Muscle layer of colon (tissue), 2 donors: Measurements from ENCODE around the gene NFRKB.
"Not testable (repeated sequence)": the region's sequence is repeated elsewhere in the genome, so short reads cannot be mapped to it uniquely, and the experiment has no call there.

Experiments used
- H3K27ac ChIP-seq: one replicate; pipeline ENCODE4 v1.7.0; 2013; ENCODE audit warnings: low read depth, mild to moderate bottlenecking, low read length, moderate library complexity
- H3K27me3 ChIP-seq, 2 donors: one replicate each; pipeline ENCODE4 v1.7.0; 2013; ENCODE audit warnings: low read length in 2 of 2, mild to moderate bottlenecking in 2 of 2; ENCODE audit not compliant: insufficient read depth in 2 of 2, control insufficient read depth in 1 of 2
- H3K36me3 ChIP-seq: one replicate; pipeline ENCODE4 v1.7.0; 2013; ENCODE audit warnings: mild to moderate bottlenecking, low read length; ENCODE audit not compliant: insufficient read depth
- H3K4me1 ChIP-seq: one replicate; pipeline ENCODE4 v1.7.0; 2013; ENCODE audit warnings: mild to moderate bottlenecking, low read length; ENCODE audit not compliant: insufficient read depth
- H3K4me3 ChIP-seq, 2 donors: one replicate each; pipeline ENCODE4 v1.7.0; 2013; ENCODE audit warnings: low read length in 2 of 2, low read depth in 1 of 2, mild to moderate bottlenecking in 1 of 2, moderate library complexity in 1 of 2
- H3K9ac ChIP-seq: one replicate; pipeline ENCODE4 v1.7.0; 2013; ENCODE audit warnings: low read length
- H3K9me3 ChIP-seq: one replicate; pipeline ENCODE4 v1.7.0; 2013; ENCODE audit warnings: mild to moderate bottlenecking, low read length
- donor health status: abdominal sarcoma.
- donor health status: Adenocarcinoma of cecum.

Gene NFRKB

DNA sequence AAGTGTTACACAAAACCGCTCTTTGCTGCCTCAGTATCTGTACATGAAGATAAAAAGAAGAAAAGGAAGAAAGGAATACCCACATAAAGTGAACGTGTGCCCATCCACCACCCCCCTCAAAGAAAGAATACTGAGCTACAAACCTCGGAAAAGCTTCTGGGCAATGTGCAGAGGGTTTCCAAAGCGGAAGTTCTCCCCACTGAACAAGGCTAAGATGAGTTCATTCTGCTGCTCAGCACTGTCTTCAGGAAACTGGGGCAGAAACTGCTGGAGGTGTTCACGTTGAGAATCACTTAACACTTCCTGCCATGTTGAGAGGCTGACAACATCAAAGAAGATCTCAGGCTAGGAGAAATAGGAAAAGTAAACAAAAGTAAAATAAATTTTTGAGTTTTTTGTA, 6.9 kb downstream of the NFRKB start:
- Histone ChIP-seq H3K4me1 (no peaks in the 10 kb centered on the region), H3K27me3 (no peaks in the 10 kb centered on the region), H3K27ac (no peak overlapping the region), H3K9ac (no peak overlapping the region), H3K9me3 (no peaks in the 10 kb centered on the region), H3K36me3 (peaks cover 74% of the 10 kb centered on the region), H3K4me3 (no peak overlapping the region)

GRCh38 chr11:129885381-129885780, 10.0 kb downstream of the NFRKB start:
- no peak overlapping the region for H3K27ac ChIP-seq
- peaks cover 91% of the 10 kb centered on the region for H3K36me3 ChIP-seq
- H3K27me3 ChIP-seq: no peaks in the 10 kb centered on the region
- no peaks in the 10 kb centered on the region for H3K4me1 ChIP-seq
- H3K9ac ChIP-seq: no peak overlapping the region
- H3K9me3 ChIP-seq: no peaks in the 10 kb centered on the region
- no peak overlapping the region for H3K4me3 ChIP-seq

- H3K9ac ChIP-seq: no peak overlapping the region
- H3K4me1 ChIP-seq: no peaks in the 10 kb centered on the region
- no peaks in the 10 kb centered on the region for H3K27me3 ChIP-seq
- H3K9me3 ChIP-seq: no peaks in the 10 kb centered on the region
- H3K36me3 ChIP-seq: peaks cover 93% of the 10 kb centered on the region
- no peak overlapping the region for H3K4me3 ChIP-seq
- no peak overlapping the region for H3K27ac ChIP-seq
These were observed 10.8 kb downstream of the NFRKB start for GRCh38 chr11:129884581-129884980.

- Histone ChIP-seq H3K36me3 (peaks cover 97% of the 10 kb centered on the region), H3K27me3 (no peaks in the 10 kb centered on the region), H3K9ac (no peak overlapping the region), H3K4me3 (no peak overlapping the region), H3K4me1 (no peaks in the 10 kb centered on the region), H3K27ac (no peak overlapping the region), H3K9me3 (no peaks in the 10 kb centered on the region)
These were observed 13.7 kb downstream of the NFRKB start for GRCh38 chr11:129881570-129882170.

DNA sequence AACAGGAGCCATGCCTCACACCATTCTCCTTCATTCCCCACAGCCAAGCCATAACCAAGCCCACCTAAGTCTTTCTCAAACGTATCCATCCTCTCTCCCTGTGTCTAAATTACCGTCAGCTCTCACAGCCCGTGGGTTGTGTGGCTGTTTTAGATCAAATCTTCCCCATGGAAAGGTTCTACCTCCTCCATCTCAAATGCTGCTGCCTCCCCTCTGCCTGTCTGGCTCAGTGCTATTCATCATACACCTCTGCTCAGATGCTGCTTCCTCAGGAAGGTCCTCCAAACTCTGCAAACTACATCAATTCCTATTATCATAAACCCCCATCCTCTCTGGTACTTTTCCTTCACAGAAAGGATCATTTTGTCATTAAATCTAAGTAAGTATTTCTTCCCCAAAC, 15.1 kb downstream of the NFRKB start:
- Histone ChIP-seq H3K36me3 (peaks cover 96% of the 10 kb centered on the region), H3K4me3 (no peak overlapping the region), H3K9ac (no peak overlapping the region), H3K9me3 (no peaks in the 10 kb centered on the region), H3K27ac (no peak overlapping the region), H3K4me1 (no peaks in the 10 kb centered on the region), H3K27me3 (no peaks in the 10 kb centered on the region)

DNA sequence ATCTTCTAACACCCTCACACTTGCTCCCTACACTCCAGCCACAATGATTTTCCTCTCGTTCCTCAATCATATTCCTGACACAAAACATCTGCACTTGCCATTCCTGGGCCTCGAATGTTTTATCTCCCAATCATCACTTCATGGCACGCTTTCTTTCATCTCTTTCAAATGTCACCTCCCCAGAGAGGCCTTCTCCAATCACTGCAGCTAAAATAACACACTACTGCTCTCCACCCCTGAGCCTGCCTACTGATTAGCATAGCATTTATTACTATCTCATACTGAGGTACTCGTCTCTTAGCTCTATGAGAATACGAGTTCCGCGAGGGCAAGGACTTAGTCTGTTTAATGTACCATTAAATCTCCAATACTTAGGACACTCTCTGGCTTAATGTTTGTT, 23.5 kb downstream of the NFRKB start:
- no peak overlapping the region for H3K9ac ChIP-seq
- no peaks in the 10 kb centered on the region for H3K27me3 ChIP-seq
- no peaks in the 10 kb centered on the region for H3K9me3 ChIP-seq
- no peaks in the 10 kb centered on the region for H3K4me1 ChIP-seq
- H3K27ac ChIP-seq: no peak overlapping the region
- H3K36me3 ChIP-seq: peaks cover 87% of the 10 kb centered on the region
- H3K4me3 ChIP-seq: no peak overlapping the region

- H3K9ac ChIP-seq, H3K27ac ChIP-seq, H3K9me3 ChIP-seq, H3K4me3 ChIP-seq, H3K4me1 ChIP-seq, H3K27me3 ChIP-seq: not testable (repeated sequence)
- peaks cover 82% of the 10 kb centered on the region for H3K36me3 ChIP-seq
These were observed 26.8 kb downstream of the NFRKB start for GRCh38 chr11:129868626-129869025.

DNA sequence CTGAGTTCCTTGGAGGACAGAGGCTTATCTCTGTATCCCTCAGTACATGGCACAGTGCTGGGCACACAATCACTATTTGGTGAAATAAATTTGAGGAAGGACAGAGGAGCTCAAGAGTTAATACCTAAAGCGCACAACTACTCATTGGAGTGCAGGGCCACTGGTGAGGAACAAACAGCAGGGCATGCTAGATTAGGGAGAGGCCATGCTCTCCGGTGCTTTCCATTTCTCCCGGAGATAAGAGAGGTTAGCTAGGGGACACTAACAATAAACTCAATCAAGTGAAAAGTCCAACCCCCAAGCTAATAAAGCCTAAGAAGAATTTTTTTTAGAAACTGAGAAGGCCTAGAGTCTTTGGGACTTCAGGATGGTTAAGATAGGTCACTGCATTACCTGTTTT, 29.1 kb downstream of the NFRKB start:
- H3K36me3 ChIP-seq: peaks cover 63% of the 10 kb centered on the region
- no peak overlapping the region for H3K4me3 ChIP-seq

DNA sequence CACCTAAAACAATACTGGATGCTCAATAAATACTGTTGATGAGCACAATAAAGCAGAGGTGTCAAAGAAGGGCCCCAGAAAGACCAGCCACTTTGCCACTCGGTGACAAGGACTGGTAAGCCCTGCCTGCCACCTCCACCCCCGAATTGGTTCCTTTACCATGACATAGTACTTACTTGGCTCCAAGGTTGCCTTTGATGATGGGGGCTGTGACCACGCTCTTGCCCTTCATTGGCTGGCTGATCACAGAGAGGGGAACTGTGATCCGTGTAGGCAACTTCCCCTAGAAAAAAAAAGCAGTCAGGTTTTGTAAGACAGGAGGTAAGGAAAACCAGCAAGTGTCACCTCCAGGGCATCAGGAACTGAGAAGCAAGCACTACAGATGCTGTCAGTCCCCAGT, 29.7 kb downstream of the NFRKB start:
- no peaks in the 10 kb centered on the region for H3K9me3 ChIP-seq
- no peaks in the 10 kb centered on the region for H3K27me3 ChIP-seq
- no peak overlapping the region for H3K27ac ChIP-seq
- H3K36me3 ChIP-seq: peaks cover 59% of the 10 kb centered on the region
- no peak overlapping the region for H3K4me3 ChIP-seq
- H3K9ac ChIP-seq: no peak overlapping the region
- peaks cover 9% of the 10 kb centered on the region for H3K4me1 ChIP-seq

More for the DNA sequence above, 29.1 kb downstream of the NFRKB start:
- Histone ChIP-seq H3K4me1 (peaks cover 9% of the 10 kb centered on the region), H3K9ac (no peak overlapping the region), H3K27ac (no peak overlapping the region), H3K27me3 (no peaks in the 10 kb centered on the region), H3K9me3 (no peaks in the 10 kb centered on the region)

GRCh38 chr11:129864811-129865210, 30.6 kb downstream of the NFRKB start:
- H3K27ac ChIP-seq: no peak overlapping the region
- no peaks in the 10 kb centered on the region for H3K9me3 ChIP-seq
- H3K27me3 ChIP-seq: no peaks in the 10 kb centered on the region
- no peak overlapping the region for H3K9ac ChIP-seq
- no peak overlapping the region for H3K4me3 ChIP-seq
- H3K4me1 ChIP-seq: peaks cover 9% of the 10 kb centered on the region
- H3K36me3 ChIP-seq: peaks cover 52% of the 10 kb centered on the region

- H3K36me3 ChIP-seq: peaks cover 36% of the 10 kb centered on the region
- H3K9me3 ChIP-seq: no peaks in the 10 kb centered on the region
- peaks cover 9% of the 10 kb centered on the region for H3K4me1 ChIP-seq
- H3K27ac ChIP-seq: no peak overlapping the region
- no peak overlapping the region for H3K4me3 ChIP-seq
- no peaks in the 10 kb centered on the region for H3K27me3 ChIP-seq
- H3K9ac ChIP-seq: no peak overlapping the region
These were observed 33.5 kb downstream of the NFRKB start for GRCh38 chr11:129861702-129862522.

- no peak overlapping the region for H3K27ac ChIP-seq
- no peaks in the 10 kb centered on the region for H3K9me3 ChIP-seq
- no peak overlapping the region for H3K9ac ChIP-seq
- no peaks in the 10 kb centered on the region for H3K27me3 ChIP-seq
- H3K4me1 ChIP-seq: no peaks in the 10 kb centered on the region
- H3K36me3 ChIP-seq: peaks cover 5% of the 10 kb centered on the region
- H3K4me3 ChIP-seq: no peak overlapping the region
These were observed 39.3 kb downstream of the NFRKB start for GRCh38 chr11:129856036-129856435.
